HG03439 (cell line): ENCODE results near the gene SPHK1.
A peak's percentile ranks its signal among the peaks of the same experiment; 100 is the strongest.

Experiments used
- ATAC-seq: cut with Tn5 transposase; IDR thresholded peaks from one replicate; pipeline ENCODE4 v1.9.1; 2021; ENCODE audit warnings: mild to moderate bottlenecking, moderate library complexity; ENCODE audit not compliant: unreplicated experiment

SPHK1 gene

GRCh38 chr17:76383546-76384221 lies 725 bp upstream of the SPHK1 start:
- ATAC-seq: peak; percentile 20

- no peak for ATAC-seq
Observed at GRCh38 chr17:76384987-76385891, 830 bp downstream of the SPHK1 start.

GRCh38 chr17:76385892-76386786 lies 1.7 kb downstream of the SPHK1 start:
- ATAC-seq: no peak

- ATAC-seq: no peak
Observed at GRCh38 chr17:76386966-76387765, 2.8 kb downstream of the SPHK1 start.

- no peak for ATAC-seq
Observed at GRCh38 chr17:76388966-76389888, 4.8 kb downstream of the SPHK1 start.

GRCh38 chr17:76390003-76390421 lies 5.6 kb downstream of the SPHK1 start:
- no peak for ATAC-seq

- no peak for ATAC-seq
Observed at GRCh38 chr17:76391200-76391715, 6.8 kb downstream of the SPHK1 start.

- ATAC-seq: no peak
Observed at GRCh38 chr17:76394166-76394565, 9.8 kb downstream of the SPHK1 start.

- ATAC-seq: no peak
Observed at GRCh38 chr17:76395980-76396379, 11.6 kb downstream of the SPHK1 start.

GRCh38 chr17:76397184-76397583 lies 12.8 kb downstream of the SPHK1 start:
- ATAC-seq: no peak

GRCh38 chr17:76397687-76398522 lies 13.5 kb downstream of the SPHK1 start:
- ATAC-seq: no peak

GRCh38 chr17:76398523-76399174 lies 14.2 kb downstream of the SPHK1 start:
- ATAC-seq: no peak

GRCh38 chr17:76399175-76400172 lies 15.1 kb downstream of the SPHK1 start:
- no peak for ATAC-seq

- ATAC-seq: no peak
Observed at GRCh38 chr17:76402711-76403110, 18.3 kb downstream of the SPHK1 start.

GRCh38 chr17:76404256-76404655 lies 19.8 kb downstream of the SPHK1 start:
- ATAC-seq: no peak

GRCh38 chr17:76404976-76405563 lies 20.7 kb downstream of the SPHK1 start:
- ATAC-seq: no peak
